Fibroblast of mammary gland (primary cell): ENCODE measurements around the gene RPL18.
"Not testable (repeated sequence)": the region's sequence is repeated elsewhere in the genome, so short reads cannot be mapped to it uniquely, and the experiment has no call there.

Source experiments
- DNase-seq: peaks from one replicate; pipeline ENCODE4 v3.0.0-alpha.2; 2010; ENCODE audit warnings: low read depth
- H3K4me3 ChIP-seq: 2 replicates; pipeline ENCODE4 v1.5.1; 2011; ENCODE audit warnings: low read depth, mild to moderate bottlenecking, low read length, moderate library complexity; ENCODE audit not compliant: control insufficient read depth
- TF ChIP-seq, protein P1 (sequence below): conservative IDR thresholded peaks from 2 replicates; pipeline ENCODE4 v1.5.1; 2011; ENCODE audit warnings: low read depth, low read length, inconsistent platforms; ENCODE audit not compliant: control insufficient read depth, insufficient read depth

The RPL18 gene

DNA sequence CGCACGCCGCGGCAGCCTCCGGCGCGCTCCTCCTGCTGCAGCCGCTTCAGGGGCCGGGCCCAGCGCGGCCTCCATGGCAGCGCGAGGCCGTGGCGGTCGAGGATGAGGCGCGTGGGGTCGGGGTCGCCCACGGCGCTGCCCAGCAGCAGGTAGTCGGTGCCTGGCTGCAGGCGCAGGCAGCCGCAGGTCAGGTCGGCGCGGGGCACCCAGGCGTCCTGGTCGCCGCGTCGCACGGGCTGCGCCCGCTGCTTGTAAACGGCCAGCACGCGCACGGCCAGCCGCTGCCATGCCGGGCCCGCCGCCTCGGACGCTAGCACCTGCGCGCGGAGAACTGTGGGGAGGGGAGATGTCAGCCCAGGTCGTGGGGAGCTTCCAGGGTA is 42.7 kb upstream of the RPL18 start:
- TF ChIP-seq, protein P1, sequence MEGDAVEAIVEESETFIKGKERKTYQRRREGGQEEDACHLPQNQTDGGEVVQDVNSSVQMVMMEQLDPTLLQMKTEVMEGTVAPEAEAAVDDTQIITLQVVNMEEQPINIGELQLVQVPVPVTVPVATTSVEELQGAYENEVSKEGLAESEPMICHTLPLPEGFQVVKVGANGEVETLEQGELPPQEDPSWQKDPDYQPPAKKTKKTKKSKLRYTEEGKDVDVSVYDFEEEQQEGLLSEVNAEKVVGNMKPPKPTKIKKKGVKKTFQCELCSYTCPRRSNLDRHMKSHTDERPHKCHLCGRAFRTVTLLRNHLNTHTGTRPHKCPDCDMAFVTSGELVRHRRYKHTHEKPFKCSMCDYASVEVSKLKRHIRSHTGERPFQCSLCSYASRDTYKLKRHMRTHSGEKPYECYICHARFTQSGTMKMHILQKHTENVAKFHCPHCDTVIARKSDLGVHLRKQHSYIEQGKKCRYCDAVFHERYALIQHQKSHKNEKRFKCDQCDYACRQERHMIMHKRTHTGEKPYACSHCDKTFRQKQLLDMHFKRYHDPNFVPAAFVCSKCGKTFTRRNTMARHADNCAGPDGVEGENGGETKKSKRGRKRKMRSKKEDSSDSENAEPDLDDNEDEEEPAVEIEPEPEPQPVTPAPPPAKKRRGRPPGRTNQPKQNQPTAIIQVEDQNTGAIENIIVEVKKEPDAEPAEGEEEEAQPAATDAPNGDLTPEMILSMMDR = no peak
- no peak overlapping the region for H3K4me3 ChIP-seq
- DNase-seq = no peak

DNA sequence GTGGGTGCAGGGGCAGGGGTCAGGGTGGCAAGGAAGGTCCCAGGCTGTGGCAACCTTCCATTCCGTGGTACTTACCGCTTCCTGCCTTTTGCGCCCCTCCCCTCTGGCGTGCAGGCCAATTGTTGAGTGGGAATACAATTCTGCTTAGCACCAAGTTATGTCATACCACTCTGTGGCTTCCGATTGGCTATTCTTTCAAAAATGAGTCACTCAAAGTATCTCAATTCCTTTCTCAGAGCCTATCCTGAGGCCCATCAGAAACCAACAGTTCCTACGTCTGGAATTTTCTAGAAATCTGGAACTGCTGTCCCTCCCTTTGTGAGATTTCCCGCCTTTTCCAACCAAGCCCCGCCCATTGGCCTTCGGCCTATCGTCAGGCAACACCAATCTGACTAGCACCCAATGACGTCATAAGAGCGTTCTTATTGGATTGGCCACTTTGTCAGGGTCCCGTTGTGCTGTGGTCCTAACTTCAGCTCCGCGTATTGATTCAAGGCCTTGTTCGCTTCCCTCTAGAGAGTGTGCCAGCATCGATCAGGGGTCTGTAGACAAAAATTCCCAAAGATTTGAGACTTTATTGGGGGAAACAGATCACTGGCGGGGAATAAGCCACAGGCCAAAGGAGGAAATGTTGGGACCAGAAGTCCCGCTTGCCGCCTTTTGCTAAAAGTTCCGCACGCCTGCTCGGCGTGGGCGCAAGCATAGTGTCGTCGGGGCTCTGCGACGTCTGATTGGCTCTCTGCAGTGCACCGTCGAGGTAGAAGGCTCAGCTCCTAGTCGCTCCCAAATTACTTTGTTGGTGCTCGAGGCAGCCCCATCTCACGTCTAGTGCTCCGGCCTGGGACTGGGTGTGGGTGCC is 42.1 kb upstream of the RPL18 start:
- TF ChIP-seq, protein P1 = no peak
- no peak overlapping the region for H3K4me3 ChIP-seq
- peak; percentile 90 for DNase-seq

DNA sequence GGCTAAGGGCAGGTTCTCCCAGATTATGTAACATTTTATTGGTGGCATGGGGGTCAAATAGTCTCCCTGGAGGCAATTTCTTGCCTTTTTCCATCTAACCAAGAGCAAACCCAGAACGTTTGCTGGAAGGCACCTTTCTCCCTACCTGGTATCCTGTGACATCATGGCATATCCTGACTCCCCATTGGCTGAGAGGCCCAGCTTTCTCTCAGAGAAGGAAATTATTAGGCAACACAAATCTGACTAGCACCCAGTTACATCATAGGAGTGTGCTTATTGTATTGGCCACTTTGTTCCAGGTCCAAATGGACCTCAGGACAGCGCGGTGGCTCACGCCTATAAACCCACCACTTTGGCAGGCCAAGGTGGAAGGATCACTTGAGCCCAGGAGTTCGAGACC is 40.8 kb upstream of the RPL18 start:
- TF ChIP-seq, protein P1 = no peak
- peak; percentile 20 for DNase-seq
- H3K4me3 ChIP-seq = no peak overlapping the region

DNA sequence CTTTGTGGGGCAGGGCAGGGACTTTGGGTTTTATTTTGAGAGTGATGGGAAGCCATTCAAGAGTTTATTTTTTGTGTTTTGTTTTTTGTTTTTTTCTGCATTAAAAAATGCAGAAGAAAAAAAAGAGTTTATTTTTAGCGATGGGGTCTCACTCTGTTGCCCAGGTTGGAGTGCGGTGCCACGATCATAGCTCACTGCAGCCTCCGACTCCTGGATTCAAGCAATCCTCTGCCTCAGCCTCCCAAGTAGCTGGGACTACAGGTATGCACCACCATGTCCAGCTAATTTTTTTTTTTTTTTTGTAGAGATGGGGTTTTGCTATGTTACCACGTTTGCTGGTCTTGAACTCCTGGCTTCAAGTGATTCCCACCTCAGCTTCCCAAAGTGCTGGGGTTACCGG is 39.5 kb upstream of the RPL18 start:
- no peak for DNase-seq
- TF ChIP-seq, protein P1 = no peak
- H3K4me3 ChIP-seq = no peak overlapping the region

DNA sequence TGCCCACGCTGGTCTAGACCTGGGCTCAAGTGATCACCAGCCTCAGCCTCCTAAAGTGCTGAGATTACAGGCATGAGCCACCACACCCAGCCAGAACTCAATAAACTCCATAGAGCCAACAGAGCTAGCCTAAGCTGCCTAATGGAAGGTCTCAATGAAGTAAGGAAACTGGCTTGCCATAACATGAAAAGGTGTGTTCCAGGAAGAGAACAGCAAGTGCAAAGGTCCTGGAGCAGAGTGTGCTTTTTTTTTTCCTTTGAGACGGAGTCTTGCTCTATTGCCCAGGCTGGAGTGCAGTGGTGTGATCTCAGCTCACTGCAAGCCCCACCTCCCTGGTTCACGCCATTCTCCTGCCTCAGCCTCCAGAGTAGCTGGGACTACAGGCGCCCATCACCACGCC is 38.9 kb upstream of the RPL18 start:
- DNase-seq = not testable (repeated sequence)

DNA sequence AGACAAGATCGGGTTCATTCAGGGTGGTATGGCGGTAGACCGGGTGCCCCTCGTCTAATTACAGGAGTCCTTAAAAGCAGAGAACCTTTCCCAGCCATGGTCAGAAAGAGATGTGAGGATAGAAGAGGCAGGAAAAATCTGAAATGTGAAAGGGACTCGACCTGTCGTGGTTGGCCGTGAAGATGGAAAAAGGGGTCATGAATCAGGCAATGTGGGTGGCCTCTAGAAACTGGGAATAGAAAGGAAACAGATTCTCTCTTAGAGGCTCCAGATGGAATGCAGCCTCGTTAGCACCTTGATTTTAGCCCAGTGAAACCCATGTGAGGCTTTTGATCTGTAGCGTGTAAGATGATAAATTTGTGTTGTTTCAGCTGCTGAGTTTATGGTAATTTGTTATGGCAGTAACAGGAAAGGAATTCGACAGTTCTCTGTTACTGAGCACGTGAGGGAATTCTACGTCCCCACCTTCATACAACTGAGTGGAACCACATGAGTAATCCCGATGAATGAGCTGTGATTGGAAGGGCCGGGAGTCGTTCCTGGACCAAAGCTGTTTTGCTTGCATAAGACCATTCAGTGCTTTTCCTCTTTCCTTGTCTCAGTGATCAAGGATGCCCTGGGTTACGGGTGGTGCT is 38.0 kb upstream of the RPL18 start:
- DNase-seq = peak; percentile 96
- no peak overlapping the region for H3K4me3 ChIP-seq
- TF ChIP-seq, protein P1 = no peak

More for the DNA sequence above, 38.9 kb upstream of the RPL18 start:
- H3K4me3 ChIP-seq = not testable (repeated sequence)

DNA sequence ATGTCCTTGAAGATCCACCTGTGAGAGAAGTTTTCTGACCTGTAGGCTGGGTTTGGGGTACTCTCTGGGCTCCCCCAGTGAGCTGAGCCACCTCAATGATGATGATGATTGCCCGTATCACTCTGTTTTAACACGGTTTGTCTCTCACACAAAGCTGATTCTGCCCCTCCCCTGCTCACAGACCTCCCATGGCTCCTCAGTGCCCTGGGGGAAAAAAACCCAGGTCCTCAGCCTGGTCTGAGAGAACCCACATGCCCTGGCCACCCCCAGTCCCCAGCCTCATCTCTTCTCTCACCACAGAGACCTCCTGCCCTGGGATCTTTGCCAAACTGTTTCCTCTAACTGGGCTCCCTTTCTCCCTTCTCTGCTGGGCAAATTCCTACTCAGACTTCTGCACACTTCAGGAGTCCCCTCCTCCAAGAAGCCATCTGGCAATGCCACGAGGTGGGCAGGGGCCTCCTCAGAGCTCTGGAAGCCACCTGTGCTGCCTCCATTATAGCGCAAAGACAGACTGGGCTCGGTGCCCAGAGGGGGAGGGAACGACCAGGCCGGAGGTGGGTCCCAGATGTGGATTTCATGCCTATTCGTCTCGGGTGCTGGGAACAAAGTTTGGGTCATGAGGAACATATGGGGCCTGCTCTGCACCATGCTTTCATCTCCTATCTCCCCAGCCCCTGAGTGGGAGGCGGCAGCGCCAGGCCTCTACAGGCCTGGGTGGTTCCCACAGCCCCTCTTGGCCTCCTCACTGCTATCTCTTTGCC is 35.5 kb upstream of the RPL18 start:
- TF ChIP-seq, protein P1 = no peak
- DNase-seq = no peak
- no peak overlapping the region for H3K4me3 ChIP-seq
